HG02763 (cell line): ENCODE measurements around the gene MFSD6L.

ENCODE experiments used
- ATAC-seq: cut with Tn5 transposase; IDR thresholded peaks from one replicate; pipeline ENCODE4 v1.9.1; 2021; ENCODE audit warnings: mild to moderate bottlenecking, moderate library complexity; ENCODE audit not compliant: unreplicated experiment

Gene MFSD6L, protein sequence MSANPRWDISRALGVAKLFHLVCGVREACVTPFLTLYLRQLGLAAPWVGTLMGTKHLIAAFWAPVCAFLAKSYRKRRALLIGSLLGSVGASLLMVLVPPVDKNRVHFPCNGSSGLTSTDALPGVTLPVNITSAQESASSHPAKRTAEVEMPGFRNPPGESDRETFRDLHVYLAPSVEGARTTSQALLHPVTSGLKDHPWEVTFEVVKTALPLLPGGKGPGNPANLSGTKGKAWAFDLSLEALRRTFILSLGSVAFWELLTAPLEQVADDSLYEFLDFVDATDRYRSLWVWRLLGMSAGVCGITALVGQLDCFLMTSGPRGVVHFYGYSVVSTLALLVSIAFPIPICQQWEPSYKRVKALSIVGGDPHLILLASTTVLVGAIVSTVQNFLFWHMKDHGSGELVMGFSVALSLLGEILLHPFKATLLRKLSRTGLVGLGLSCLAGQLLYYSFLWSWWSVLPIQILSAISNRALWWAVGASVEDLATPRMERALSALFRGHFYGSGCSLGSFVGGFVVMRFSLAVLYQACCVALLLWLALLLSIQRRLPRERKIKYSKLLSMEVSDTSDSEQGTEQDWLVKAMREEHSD

DNA sequence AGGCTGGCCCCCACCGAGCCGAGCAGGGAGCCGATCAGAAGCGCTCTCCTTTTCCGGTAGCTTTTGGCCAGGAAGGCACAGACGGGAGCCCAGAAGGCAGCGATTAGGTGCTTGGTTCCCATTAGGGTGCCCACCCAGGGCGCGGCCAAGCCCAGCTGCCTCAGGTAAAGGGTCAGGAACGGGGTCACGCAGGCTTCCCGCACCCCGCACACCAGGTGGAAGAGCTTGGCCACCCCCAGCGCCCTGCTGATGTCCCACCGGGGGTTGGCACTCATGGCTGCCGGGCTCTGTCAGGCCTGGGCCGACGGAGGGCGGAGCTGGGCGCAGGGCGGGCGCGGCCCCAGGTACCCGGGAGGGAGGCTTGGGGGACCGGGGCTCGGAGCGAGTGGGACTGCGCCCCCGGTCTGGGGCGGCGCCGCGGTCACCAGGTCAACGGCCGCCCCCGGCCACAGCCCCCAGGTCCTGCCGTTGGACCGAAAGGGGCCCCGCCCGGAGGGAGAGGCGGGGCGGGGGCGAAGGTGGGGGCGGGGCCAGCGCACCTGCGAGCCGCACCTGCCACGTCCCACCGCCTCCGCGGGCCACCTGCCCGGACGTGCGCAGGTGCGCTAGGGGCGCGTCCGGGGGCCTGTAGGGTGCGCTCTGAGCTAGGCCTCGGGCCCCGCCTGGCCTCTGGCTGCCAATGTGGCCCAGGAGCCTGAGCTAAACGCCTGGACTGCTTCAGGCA is at the start of gene MFSD6L:
Gene MFSD6L (minus strand): TSS at position 520 of the 724 bp plus-strand sequence. CDS start 245 bp downstream, at position 275.
- no peak for ATAC-seq

DNA sequence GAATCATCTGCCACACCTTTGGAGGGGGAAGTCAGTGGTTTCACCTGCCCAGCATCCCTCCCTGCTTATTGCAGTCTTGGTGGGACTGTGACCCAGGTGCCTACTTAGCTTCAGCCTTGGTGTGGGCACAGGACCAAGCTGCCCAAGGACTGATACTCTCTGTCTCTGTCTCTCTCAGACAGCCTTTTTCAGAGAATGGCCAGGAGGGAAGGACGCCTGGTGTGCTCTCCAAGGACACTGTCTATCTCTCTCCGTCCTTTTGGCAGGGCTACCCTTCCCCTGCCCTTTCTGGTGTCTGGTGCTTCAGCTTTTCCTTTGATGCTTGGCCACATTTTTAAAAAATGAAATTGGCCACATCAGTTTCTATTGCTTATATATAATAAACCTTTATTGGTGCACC is 48.7 kb upstream of the MFSD6L start:
- ATAC-seq = no peak

DNA sequence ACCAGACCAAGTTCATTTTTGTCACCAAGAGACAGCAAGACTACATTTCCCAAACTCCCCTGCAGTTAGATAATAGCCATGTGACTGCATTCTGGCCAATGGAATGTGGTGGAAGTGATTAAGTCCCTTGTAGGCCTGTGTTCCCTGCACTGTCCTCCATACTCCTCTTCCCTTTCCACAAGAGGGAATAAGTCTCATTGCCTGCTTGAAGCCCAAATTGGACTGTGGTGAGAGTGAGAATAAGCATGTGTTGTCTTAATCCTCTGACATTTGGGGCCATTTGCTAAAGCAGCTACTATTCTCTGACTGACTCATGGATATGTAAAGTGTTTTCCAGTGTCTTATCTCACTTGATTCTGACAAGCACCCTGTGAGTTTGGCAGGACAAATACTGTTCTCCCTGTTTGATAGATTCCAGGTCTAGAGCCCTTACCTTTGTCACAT is 47.6 kb upstream of the MFSD6L start:
- ATAC-seq = no peak

DNA sequence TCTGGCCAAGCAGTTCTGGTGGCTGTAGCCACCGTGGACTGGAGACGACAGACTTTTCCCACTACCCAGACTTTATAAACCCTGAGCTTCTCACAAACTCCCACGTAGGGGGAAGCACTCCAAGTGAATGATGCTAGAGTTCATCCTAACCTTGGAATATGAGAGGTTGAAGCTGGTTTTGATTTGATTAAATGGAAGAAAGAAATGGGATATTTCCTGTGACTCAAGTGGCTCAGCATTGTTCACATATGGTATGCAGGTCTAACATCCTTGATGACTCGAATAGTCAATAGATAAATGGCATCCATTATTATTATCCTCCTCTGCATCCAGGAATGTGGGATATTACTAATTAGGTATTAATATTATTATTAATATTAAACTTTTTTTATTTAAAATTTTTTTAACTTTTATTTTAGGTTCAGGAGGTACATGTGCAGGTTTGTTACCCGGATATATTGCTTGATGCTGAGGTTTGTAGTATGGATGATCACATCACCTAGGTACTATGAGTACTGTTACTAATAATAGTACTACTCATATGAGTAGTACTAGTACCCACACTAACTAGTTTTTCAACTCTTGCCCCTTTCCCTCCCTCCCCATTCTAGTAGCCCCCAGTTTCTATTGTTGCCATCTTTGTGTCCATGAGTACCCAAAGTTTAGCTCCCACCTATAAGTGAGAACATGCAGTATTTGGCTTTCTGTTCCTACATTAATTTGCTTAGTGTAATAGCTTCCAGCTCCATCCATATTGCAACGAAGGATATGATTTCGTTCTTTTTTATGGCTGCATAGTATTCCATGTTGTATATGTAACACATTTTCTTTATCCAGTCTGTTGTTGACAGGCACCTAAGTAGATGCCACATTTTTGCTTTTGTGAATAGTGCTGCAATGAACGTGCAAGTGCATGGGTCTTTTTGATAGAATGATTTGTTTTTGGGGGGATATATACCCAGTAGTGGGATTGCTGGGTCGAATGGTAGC is 45.4 kb upstream of the MFSD6L start:
- ATAC-seq = no peak

DNA sequence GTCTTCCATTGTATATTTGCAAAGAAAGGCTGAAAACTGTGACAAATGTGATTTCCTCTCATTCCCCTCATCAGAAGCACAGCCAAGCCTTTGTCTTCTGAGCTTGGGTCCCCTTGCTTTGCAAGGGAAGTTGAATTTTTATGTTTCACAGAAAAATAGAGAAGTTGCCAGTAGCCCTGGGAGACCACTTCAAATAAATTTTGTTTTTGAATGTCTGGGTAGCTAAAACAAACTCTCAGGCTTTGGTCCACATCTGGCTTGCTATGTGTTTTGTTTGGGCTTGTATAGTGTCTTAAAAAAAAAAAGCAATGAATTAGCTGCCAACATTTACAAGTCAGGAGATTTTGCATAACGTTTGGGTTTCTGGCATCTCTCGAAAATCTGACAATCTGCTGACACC is 44.2 kb upstream of the MFSD6L start:
- ATAC-seq = no peak

DNA sequence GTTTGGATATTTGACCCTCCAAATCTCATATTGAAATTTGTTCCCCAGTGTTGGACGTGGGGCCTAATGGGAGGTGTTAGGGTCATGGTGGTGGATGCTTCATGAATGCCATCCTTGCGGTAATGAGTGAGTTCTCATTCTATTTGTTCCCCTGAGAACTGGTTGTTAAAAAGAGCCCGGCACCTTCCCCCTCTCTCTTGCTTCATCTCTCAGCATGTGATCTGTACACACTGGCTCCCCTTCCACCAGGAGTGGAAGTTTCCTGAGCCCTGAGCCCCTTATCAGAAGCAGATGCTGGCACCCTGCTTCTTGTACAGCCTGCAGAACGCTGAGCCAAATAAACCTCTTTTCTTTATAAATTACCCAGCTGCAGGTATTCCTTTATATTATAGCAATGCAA is 42.7 kb upstream of the MFSD6L start:
- no peak for ATAC-seq

DNA sequence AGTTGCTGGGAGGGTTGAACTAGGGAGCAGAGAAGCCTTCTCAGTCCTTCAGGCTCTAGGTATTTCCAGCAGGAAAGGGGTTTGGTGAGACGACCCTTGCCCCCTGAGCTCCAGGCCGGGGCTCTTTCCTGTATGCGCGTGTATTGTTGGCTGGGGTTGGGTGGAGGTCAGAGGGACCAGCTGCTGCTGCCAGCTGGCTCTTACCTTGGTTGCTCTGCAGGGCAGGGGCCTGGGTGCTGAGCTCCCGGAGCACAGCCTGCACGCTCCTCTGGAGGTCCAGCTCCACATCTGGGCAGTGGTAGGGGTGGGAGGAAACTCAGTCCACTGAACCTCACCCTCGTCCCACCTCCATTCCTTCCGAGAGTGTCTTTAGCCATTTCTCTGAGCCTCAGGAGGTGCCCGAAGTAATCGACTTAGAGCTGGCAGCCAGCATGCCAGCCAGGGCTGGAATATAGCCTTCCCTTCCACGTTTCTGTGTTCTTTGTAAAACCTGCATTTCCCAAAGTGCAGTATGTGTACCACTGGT is 40.3 kb upstream of the MFSD6L start:
- ATAC-seq = no peak

DNA sequence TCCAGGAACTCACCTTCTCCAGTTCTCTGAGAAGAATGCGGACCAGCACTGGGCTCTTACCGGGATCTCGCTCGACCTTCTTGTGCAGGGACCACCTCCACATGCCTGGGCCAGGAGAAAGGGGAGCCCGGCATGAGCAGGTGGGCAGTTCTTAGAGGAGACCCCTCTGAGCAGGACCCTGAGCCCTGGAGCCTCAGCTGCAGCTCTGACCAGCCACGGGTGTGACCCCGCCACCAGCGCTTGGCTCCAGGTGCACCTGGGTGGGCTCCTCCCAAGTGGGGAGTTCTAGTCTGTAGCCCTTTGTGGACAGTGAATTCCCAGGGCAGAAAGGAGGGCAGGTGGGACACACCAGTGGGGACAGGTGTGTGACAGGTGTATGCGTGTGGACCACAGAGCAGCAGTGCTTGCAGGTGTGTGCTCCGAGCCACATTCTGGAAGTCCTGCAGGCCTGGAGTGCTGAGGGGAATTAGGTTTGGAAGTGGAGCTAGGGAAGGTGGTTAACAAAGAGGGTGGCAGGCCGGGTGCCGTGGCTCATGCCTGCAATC is 39.5 kb upstream of the MFSD6L start:
- ATAC-seq = no peak

DNA sequence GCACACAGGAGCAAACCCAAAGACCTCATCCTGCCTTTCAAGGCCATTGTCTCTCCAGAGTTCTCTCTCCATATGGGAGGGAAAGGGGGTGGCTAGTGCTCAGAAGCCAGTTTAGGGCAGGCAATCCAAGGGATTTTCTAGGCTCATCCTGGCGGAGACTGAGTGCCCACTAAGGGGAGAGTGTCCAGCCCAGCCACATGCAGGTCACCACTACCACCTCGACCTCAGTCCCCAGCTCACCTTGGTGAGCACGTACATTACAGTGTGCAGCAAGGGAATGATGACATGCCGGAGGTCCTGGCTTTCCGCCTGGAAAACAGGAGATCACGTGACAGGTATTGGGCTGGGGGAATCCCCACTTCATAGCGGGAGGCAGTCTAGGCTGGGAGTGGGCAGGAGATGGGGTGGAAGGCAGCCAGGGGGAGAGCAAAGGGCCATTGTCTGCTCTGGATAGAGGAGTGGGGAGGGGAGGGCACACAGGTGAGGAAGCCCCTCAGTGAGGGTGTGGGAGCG is 38.5 kb upstream of the MFSD6L start:
- ATAC-seq = no peak

DNA sequence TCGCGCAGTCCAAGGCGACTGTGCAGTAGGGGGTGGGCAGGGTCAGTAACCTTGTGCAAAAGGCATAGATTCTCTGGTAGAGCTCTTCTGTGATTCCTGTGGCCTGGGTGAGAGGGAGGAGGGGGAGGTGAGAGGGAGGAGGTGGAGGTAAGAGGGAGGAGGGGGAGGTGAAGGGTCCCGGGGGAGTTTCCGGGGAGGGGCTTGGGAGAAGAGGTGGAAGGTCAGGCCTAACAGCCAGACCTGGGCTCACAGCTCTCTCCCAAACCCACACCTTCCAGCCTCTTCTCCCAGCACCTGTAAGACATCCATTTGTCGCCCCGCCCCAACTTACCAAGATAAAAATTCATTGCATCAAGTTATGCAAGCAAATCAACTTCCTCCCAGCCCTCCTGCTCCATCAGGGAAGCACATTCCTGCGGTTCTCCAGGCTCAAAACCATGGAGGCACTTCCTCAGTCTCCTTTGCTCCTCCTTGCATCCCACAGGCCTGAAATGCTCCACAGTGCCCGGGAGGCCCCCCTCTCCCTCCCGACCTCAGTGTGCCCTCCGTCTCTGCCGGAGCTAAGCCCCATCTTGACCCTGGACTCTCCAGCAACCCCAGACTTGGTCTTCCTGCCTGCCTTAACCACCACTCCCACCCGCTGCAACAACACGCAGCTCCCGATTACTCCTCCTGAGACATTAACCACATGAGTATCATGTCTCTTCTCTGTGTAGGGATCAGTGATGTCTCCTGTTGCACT is 37.8 kb upstream of the MFSD6L start:
- ATAC-seq = no peak

DNA sequence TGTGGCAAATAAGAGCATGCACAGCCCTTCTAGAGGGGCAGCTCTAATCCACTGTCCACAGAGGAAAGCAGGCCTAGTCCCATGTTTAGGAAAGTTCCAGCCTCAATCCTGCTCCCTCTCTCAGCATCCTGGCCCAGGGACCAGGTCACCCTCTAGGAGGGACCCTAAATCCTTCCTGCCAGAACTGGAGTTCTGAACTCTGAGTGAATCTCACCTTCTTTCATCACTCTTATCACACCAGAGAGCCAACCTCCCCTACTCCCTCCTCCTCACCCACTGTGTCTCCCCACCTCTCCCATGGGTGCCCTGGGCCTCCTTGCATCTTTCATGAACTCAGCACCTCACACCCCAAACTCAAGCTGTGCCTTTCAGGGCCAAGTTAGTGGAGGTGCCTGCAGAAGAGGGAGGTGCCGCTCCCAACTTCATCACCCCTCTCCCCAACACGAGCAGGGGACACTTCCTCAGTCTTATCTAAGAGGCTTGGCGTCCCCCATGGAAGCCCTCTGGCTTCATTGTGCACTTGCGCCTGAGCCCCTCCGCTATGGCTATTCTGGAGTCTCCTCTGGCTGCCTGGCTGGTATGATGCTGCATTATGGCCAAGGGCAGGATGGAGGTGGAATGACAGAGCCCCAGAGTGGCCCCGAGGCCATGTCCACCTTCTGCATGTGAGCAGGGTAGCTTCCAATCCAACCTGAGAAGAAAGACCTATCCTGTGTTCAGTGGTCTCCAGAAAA is 36.6 kb upstream of the MFSD6L start:
- ATAC-seq = no peak

DNA sequence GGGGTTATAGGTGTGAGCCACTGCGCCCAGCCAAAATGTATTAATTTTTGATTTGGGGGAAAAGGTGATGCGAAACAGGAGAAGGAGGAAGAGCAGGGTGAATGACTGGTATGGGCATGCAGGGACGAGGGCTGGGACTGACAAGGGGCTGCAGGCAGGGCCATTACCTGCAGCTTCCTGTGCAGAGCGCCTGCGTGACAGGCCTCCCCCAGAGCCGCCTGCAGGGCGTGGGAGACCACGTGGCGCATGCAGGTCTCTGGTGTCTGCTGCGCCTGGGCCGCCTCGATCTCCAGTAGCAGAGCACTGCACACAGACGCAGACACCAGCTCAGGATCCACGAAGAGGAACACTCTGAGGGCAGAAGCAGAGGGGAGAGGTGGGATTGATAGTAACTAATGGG is 35.9 kb upstream of the MFSD6L start:
- ATAC-seq = no peak

DNA sequence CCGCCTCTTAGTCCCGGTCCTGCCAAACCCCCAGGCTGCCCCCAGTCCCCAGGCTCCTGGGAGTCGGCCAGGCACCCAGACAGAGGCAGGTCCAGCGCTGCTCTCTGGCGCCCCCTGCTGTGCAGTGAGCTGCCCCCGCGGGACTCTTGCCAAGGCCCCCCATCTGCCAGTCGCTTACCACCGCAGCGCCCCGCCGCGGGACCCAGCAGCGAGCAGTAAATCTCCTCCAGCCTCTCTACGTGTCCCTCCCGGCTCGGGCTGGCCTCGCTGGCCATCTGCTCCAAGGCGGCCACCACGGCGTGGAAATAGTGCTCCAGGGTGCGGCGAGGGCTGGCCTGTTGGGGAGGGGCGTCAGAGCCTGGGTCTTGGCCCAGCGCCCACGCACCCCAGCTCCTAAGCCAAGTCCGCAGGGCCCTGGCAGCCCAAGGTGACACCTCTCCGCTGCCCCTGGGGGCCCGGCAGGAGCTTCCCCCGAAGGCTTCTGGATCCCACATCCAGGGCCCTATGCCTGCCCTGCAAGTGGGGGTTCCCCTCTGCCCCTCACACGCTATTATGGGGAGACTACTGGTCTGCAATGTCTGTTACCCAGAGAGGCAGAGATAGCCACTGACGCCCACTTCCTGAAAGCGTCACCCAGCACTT is 33.7 kb upstream of the MFSD6L start:
- no peak for ATAC-seq

DNA sequence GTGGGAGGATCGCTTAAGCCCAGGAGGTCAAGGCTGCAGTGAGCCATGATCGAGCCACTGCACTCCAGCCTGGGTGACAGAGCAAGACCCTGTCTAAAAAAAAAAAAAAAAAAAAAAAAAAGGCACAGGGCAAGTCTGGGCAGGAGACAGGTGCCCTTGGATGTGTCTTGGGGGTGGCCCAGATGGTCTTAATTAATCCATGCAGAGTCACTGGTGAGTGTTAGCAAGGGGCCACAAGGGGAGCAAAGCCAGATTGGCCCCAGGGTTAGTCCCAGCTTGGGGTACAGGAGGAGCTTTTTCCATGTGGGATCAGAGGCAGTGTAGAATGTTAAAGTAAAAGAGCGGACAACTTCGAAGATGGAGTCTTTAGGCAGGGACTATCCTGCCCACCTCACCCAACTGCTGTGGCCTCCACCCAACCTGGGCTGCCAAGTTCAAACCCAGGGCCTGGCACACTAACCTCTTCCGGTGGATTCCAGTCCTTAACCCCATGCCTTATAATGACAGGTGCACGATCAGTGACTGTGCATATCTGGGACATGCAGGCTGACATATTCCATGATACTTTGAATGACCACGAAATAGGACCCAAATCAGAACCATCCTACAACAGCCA is 32.2 kb upstream of the MFSD6L start:
- no peak for ATAC-seq

DNA sequence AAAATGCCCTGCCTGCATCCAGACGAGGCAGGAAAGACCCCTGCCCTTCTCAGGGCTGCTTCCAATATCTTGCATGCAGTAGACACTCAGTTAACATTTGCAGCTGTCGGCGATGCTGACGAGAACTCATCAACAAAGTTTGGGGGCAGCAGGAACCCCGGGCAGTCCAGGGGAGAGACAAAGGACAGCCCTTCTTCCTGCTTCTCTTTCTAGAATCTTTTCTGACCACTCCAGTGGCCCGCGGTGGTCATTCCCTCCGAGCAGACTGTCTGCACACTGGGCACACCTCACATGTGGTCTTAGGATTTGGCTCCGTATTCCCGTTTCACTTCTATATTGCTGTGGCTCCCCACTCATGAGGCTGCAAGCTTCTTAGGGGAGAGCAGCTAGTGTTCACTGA is 31.0 kb upstream of the MFSD6L start:
- ATAC-seq = no peak

DNA sequence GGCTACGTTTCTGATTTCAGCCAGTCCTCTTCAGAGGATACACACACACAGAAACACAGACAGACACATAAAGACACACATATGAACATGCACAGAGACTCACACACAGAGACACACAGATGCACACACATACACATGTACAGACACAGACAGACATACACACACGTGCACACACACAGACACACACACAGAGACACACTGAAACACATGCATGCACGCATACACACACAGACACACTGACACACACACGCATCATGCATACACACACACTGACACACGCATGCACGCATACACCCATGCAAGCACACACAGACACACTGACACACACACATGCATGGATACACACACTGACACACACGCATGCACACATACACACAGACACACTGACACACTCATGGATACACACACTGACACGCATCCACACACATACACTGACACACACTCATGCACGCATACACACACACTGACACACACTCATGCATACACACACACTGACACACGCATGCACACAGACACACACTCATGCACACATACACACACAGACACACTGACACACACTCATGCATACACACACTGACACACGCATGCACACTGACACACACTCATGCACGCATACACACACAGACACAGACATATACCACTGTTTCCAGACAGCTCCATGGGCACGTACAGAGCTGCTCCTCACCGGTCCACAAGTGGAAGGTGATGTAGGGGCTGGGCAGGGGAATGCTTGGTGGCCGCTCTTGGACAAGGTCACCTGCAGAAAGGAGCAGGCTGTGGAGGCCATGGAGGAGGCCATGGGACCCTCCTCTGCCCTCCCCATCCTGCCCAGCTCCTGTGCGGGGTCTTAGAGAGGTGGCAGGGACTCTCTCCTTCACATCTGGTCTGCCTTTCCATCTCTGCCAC is 30.1 kb upstream of the MFSD6L start:
- ATAC-seq = no peak

DNA sequence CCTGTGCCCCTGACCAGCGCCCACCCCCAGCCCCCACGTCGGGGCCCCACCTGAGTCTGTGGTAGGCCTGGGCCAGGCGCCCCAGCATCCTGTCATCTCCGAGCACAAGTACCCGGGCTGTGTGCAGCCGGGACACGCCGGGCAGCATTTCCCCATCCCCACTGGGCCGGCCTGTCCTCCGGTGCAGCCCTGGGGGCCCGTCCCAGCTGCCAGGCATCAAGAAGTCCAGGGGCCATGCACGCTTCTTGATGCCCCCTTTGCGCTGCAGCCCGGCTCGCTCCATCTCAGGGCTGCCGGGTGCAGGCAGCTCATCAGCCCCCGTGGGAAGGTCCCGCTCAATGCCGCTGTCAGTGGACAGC is 29.3 kb upstream of the MFSD6L start:
- ATAC-seq = no peak
